Measurements from ENCODE around the gene PAPLN.

- TF ChIP-seq POLR2A (IDR thresholded peaks at IDR 0.05) (no peak), CTCF (IDR thresholded peaks at IDR 0.05) (no peak)
Observed at GRCh38 chr14:73234029-73234428, 3.3 kb upstream of the PAPLN start.
